H1 (cell line): ENCODE data around the gene INPP5A. TPM values are rescaled to one million over a fixed set of nuclear protein-coding genes. Genes with fewer than 3 reads are reported as not detected.

ENCODE experiments used
- EZH2 ChIP-seq: fragments of 200-600 bp; sonication (generic); IDR thresholded peaks from 2 replicates; pipeline ENCODE4 v1.7.1; 2012; ENCODE audit warnings: low read depth, mild to moderate bottlenecking, moderate library complexity, low read length, inconsistent platforms; ENCODE audit not compliant: severe bottlenecking
- TBP ChIP-seq: IDR thresholded peaks from 2 replicates; pipeline ENCODE4 v1.6.1; 2011; ENCODE audit warnings: low read depth, low read length, improper control_type of control experiment
- polyA plus RNA-seq, 7 experiments: library from polyadenylated mRNA; depleted of rRNA in 3 of 7; stranded (reverse) in 5 of 7; unstranded in 2 of 7; fragments of >200 nt in 5 of 7; fragments of 200-250 nt in 2 of 7; gene quantifications; 1 replicate in 5 of 7; 2 replicates in 1 of 7; 4 replicates in 1 of 7; pipeline versions ENCODE4 v1.2.1 to v1.2.3, GENCODE V29; 2011 to 2013; ENCODE audit warnings: missing spikeins in 2 of 7, mixed read lengths in 2 of 7
- total RNA-seq: library from RNA; stranded (reverse); fragmentation: NEBNext Ultra II Directional; extraction: Animal tissue kit (Norgen Biotek cat#: 25700); gene quantifications from 2 replicates; pipeline ENCODE4 v1.2.1, GENCODE V29; 2021

The INPP5A gene
- total and polyA plus RNA-seq, 2 of the 8 experiments (the other 6 are each of a cell fraction or from before 2014, with no cell fraction given) = 19.7 to 27.5 TPM

- TF ChIP-seq TBP = no peak
- TF ChIP-seq EZH2 = no peak
These were observed 191.2 kb downstream of the INPP5A start (continued) for GRCh38 chr10:132728741-132729140.
